Measurements from ENCODE around the gene MAP4. TPM values are rescaled to one million over a fixed set of nuclear protein-coding genes. Genes with fewer than 3 reads are reported as not detected.

Gene MAP4
- total and polyA plus RNA-seq, 2 of the 13 experiments (the other 11 are each of a cell fraction or from before 2014, with no cell fraction given) = 33.1 to 38.7 TPM

DNA sequence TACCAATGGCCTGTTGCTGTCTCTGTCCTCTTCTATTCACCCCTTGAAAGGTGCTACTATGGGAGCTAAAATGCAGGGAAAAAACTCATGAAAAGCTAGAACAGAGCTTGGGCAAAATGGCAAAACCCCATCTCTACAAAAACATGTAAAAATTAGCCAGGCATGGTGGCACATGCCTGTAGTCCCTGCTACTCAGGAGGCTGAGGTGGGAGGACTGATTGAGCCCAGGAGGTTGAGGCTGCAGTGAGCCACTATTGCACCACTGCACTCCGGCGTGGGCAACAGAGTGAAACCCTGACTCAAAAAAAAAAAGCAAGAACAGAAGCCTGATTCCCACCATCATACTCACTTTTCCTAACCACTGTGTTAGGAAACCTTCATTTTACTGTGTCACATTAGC, 1.9 kb downstream of the MAP4 start:
- peaks cover 75% of the 10 kb centered on the region for H3K4me1 ChIP-seq (ENCODE audit: insufficient read depth, low read length)
- no peak overlapping the region for H3K9ac ChIP-seq (ENCODE audit: insufficient read depth, low read depth, low read length)
- no TSS peak for BruUV-seq (replicated peaks)
- H3K27me3 ChIP-seq (ENCODE audit: control insufficient read depth in 1 of 2, insufficient read depth in 2 of 2, low read length in 2 of 2) = no peaks in the 10 kb centered on the region
- H3K4me2 ChIP-seq (ENCODE audit: low read depth, low read length) = no peak overlapping the region
- peaks cover 18% of the 10 kb centered on the region for H4K20me1 ChIP-seq (ENCODE audit: insufficient read depth, low read length)
- no peak overlapping the region for H2AFZ ChIP-seq (ENCODE audit: low read length)
- ATAC-seq (no peak), DNase-seq (ENCODE audit: low spot score) (no peak), FAIRE-seq (no peak)
- peaks cover 79% of the 10 kb centered on the region for H3K79me2 ChIP-seq (ENCODE audit: insufficient read depth, low read length)
- 93% methylated on average over 2 of the region's 2 CpGs for WGBS (ENCODE audit: low lambda C conversion rate)
- TF ChIP-seq, protein P1, sequence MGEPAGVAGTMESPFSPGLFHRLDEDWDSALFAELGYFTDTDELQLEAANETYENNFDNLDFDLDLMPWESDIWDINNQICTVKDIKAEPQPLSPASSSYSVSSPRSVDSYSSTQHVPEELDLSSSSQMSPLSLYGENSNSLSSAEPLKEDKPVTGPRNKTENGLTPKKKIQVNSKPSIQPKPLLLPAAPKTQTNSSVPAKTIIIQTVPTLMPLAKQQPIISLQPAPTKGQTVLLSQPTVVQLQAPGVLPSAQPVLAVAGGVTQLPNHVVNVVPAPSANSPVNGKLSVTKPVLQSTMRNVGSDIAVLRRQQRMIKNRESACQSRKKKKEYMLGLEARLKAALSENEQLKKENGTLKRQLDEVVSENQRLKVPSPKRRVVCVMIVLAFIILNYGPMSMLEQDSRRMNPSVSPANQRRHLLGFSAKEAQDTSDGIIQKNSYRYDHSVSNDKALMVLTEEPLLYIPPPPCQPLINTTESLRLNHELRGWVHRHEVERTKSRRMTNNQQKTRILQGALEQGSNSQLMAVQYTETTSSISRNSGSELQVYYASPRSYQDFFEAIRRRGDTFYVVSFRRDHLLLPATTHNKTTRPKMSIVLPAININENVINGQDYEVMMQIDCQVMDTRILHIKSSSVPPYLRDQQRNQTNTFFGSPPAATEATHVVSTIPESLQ (CRISPR knock-in tag; conservative IDR thresholded peaks at IDR 0.05) = no peak
- no peak for TF ChIP-seq BRCA1 (CRISPR knock-in tag; IDR thresholded peaks at IDR 0.05)
- no peak for TF ChIP-seq RFX1 (IDR thresholded peaks at IDR 0.05)
- TF ChIP-seq, protein P2, sequence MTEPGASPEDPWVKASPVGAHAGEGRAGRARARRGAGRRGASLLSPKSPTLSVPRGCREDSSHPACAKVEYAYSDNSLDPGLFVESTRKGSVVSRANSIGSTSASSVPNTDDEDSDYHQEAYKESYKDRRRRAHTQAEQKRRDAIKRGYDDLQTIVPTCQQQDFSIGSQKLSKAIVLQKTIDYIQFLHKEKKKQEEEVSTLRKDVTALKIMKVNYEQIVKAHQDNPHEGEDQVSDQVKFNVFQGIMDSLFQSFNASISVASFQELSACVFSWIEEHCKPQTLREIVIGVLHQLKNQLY (CRISPR knock-in tag; IDR thresholded peaks at IDR 0.05) = no peak
- no peak for TF ChIP-seq ZKSCAN1 (IDR thresholded peaks at IDR 0.05; ENCODE audit: low read length)
- TF ChIP-seq ZNF510 (CRISPR knock-in tag; IDR thresholded peaks at IDR 0.05; ENCODE audit: low read depth) = no peak
- no peak for TF ChIP-seq ZNF619 (CRISPR knock-in tag; IDR thresholded peaks at IDR 0.05)
- no peak for TF ChIP-seq ZNF256 (CRISPR knock-in tag; conservative IDR thresholded peaks at IDR 0.05)
- TF ChIP-seq, protein P3, sequence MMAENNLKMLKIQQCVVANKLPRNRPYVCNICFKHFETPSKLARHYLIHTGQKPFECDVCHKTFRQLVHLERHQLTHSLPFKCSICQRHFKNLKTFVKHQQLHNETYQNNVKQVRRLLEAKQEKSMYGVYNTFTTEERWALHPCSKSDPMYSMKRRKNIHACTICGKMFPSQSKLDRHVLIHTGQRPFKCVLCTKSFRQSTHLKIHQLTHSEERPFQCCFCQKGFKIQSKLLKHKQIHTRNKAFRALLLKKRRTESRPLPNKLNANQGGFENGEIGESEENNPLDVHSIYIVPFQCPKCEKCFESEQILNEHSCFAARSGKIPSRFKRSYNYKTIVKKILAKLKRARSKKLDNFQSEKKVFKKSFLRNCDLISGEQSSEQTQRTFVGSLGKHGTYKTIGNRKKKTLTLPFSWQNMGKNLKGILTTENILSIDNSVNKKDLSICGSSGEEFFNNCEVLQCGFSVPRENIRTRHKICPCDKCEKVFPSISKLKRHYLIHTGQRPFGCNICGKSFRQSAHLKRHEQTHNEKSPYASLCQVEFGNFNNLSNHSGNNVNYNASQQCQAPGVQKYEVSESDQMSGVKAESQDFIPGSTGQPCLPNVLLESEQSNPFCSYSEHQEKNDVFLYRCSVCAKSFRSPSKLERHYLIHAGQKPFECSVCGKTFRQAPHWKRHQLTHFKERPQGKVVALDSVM (CRISPR knock-in tag; IDR thresholded peaks at IDR 0.05) = peak; percentile 92
- CTCF ChIA-PET (ENCODE audit: low intra/inter-chr PET ratio, low total read pairs) = no interaction called here
- H3K9me3 ChIP-seq (ENCODE audit: low read length) = no peaks in the 10 kb centered on the region
- no peak overlapping the region; a peak in 1 of 6 replicates for H3K4me3 ChIP-seq (replicated peaks in 1 of 3; ENCODE audit: insufficient read depth in 1 of 3, low read depth in 2 of 3, low read length in 3 of 3)
- intact Hi-C loops (cut with micrococcal nuclease; ENCODE audit: unreplicated experiment) = no loop called here
- in situ Hi-C loops (cut with HindIII; ENCODE audit: extremely low pct_ligation_motif_present, low pct_unique_long_range_greater_than_20kb) = no loop called here
- peaks cover 2 to 9% of the 10 kb centered on the region in 2 experiments; a peak in 3 of 5 replicates for H3K36me3 ChIP-seq (replicated peaks in 1 of 2; ENCODE audit: control insufficient read depth in 1 of 2, insufficient read depth in 2 of 2, low read length in 2 of 2)
- POLR2A ChIA-PET = interaction anchor here (1.5 to 2.4 kb wide), 2 partner anchors 26 to 73 kb away, joined by 4 to 9 read pairs; no protein-coding TSS in a partner anchor
- peak overlapping the region; percentile 53 for H3K27ac ChIP-seq (ENCODE audit: extremely low read length, insufficient read depth, low read length)
